ENCODE measurements around the gene UBE3D.

DNA sequence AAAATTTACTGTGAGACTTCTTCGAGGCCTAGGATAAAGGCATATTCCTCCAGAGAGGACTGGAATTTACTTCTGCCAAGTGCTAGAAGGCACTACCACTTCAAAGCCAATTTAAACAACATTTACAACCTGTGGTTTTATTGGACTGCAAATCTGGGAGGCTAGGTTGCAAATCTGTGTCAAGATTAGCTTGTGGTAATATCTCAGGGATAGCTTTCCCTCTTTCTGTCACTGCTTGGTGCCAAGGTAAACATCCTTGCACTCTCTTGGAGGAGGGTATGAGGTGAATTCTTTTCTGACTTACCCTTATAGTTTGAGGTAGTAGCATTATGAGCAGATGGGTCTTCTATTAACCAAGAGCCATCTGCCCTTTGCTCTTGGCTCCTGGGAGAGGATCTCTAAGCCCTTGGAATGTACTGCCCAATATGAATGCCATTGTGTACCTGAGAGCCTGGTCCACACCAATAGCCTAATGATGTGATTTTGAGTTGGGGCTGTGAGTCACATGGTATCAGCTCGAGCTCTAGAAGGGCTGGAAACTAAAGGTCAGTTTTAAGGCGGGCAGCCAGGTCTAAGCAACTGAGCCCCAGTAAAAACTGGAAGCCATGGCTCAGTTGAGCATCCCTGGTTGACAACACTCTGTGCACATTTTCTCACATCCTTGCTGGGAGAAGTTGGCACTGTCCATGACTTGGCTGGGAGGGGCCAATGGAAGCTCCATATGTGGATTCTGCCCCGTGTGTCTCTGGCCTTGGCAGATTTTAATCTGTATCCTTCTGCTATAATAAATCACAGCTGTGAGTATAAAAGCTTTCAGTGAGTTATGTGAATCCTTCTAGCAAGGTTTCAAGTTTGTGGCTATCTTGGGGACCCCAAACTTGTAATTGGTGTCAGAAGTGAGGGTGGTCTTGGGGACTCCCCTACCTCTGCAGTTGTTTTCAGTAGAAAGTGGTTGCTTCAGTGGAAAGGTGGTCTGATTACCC is 188.1 kb downstream of the UBE3D start:
- TF ChIP-seq, protein P1, sequence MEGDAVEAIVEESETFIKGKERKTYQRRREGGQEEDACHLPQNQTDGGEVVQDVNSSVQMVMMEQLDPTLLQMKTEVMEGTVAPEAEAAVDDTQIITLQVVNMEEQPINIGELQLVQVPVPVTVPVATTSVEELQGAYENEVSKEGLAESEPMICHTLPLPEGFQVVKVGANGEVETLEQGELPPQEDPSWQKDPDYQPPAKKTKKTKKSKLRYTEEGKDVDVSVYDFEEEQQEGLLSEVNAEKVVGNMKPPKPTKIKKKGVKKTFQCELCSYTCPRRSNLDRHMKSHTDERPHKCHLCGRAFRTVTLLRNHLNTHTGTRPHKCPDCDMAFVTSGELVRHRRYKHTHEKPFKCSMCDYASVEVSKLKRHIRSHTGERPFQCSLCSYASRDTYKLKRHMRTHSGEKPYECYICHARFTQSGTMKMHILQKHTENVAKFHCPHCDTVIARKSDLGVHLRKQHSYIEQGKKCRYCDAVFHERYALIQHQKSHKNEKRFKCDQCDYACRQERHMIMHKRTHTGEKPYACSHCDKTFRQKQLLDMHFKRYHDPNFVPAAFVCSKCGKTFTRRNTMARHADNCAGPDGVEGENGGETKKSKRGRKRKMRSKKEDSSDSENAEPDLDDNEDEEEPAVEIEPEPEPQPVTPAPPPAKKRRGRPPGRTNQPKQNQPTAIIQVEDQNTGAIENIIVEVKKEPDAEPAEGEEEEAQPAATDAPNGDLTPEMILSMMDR (IDR thresholded peaks at IDR 0.05) = no peak
- TF ChIP-seq POLR2A (IDR thresholded peaks at IDR 0.05) = no peak

Measured in Peyer's patch (tissue), 4 donors.